ENCODE data around the gene PDLIM5.

The PDLIM5 gene

GRCh38 chr4:94455081-94455480 lies 3.3 kb downstream of the PDLIM5 start:
- Histone ChIP-seq H3K4me3 (ENCODE audit: low read depth, low read length) (no peak overlapping the region), H3K4me2 (ENCODE audit: low read length) (no peak overlapping the region), H2AFZ (no peak overlapping the region), H3K79me2 (no peaks in the 10 kb centered on the region), H3K4me1 (peaks cover 4% of the 10 kb centered on the region), H3K27ac (no peak overlapping the region), H3K27me3 (ENCODE audit: control insufficient read depth, insufficient read depth, low read length) (no peaks in the 10 kb centered on the region), H3K9me3 (ENCODE audit: control insufficient read depth, low read length) (no peaks in the 10 kb centered on the region), H3K9ac (no peak overlapping the region), H3K36me3 (ENCODE audit: control insufficient read depth, insufficient read depth, low read length) (no peaks in the 10 kb centered on the region)
- no peak for TF ChIP-seq CTCF (IDR thresholded peaks at IDR 0.05)

GRCh38 chr4:94457692-94458106 lies 6.0 kb downstream of the PDLIM5 start:
- peaks cover 2% of the 10 kb centered on the region for H3K79me2 ChIP-seq
- H3K4me1 ChIP-seq, result peaks cover 4% of the 10 kb centered on the region
- no peaks in the 10 kb centered on the region for H3K9me3 ChIP-seq (ENCODE audit: control insufficient read depth, low read length)
- H2AFZ ChIP-seq, result no peak overlapping the region
- H3K36me3 ChIP-seq (ENCODE audit: control insufficient read depth, insufficient read depth, low read length), result no peaks in the 10 kb centered on the region
- H3K4me3 ChIP-seq (ENCODE audit: low read depth, low read length), result no peak overlapping the region
- no peak overlapping the region for H3K9ac ChIP-seq
- no peaks in the 10 kb centered on the region for H3K27me3 ChIP-seq (ENCODE audit: control insufficient read depth, insufficient read depth, low read length)
- no peak overlapping the region for H3K4me2 ChIP-seq (ENCODE audit: low read length)
- no peak overlapping the region for H3K27ac ChIP-seq
- TF ChIP-seq CTCF (IDR thresholded peaks at IDR 0.05), result no peak

- Histone ChIP-seq H3K4me2 (ENCODE audit: low read length) (no peak overlapping the region), H3K4me3 (ENCODE audit: low read depth, low read length) (no peak overlapping the region), H3K27me3 (ENCODE audit: control insufficient read depth, insufficient read depth, low read length) (no peaks in the 10 kb centered on the region), H2AFZ (no peak overlapping the region), H3K9ac (no peak overlapping the region), H3K4me1 (peaks cover 4% of the 10 kb centered on the region), H3K36me3 (ENCODE audit: control insufficient read depth, insufficient read depth, low read length) (no peaks in the 10 kb centered on the region), H3K27ac (no peak overlapping the region), H3K9me3 (ENCODE audit: control insufficient read depth, low read length) (no peaks in the 10 kb centered on the region), H3K79me2 (peaks cover 2% of the 10 kb centered on the region)
- TF ChIP-seq CTCF (IDR thresholded peaks at IDR 0.05), result no peak
Measured at GRCh38 chr4:94458682-94459081, 6.9 kb downstream of the PDLIM5 start.

- Histone ChIP-seq H3K27me3 (ENCODE audit: control insufficient read depth, insufficient read depth, low read length) (no peaks in the 10 kb centered on the region), H3K9ac (no peak overlapping the region), H3K79me2 (peaks cover 2% of the 10 kb centered on the region), H2AFZ (no peak overlapping the region), H3K4me2 (ENCODE audit: low read length) (no peak overlapping the region), H3K27ac (no peak overlapping the region), H3K36me3 (ENCODE audit: control insufficient read depth, insufficient read depth, low read length) (no peaks in the 10 kb centered on the region), H3K9me3 (ENCODE audit: control insufficient read depth, low read length) (no peaks in the 10 kb centered on the region), H3K4me3 (ENCODE audit: low read depth, low read length) (no peak overlapping the region), H3K4me1 (peaks cover 4% of the 10 kb centered on the region)
- TF ChIP-seq CTCF (IDR thresholded peaks at IDR 0.05), result no peak
Measured at GRCh38 chr4:94459462-94460161, 7.9 kb downstream of the PDLIM5 start.

- Histone ChIP-seq H3K79me2 (peaks cover 2% of the 10 kb centered on the region), H3K9ac (no peak overlapping the region), H3K27me3 (ENCODE audit: control insufficient read depth, insufficient read depth, low read length) (no peaks in the 10 kb centered on the region), H2AFZ (no peak overlapping the region), H3K9me3 (ENCODE audit: control insufficient read depth, low read length) (no peaks in the 10 kb centered on the region), H3K27ac (no peak overlapping the region), H3K4me1 (peaks cover 4% of the 10 kb centered on the region), H3K4me2 (ENCODE audit: low read length) (no peak overlapping the region), H3K36me3 (ENCODE audit: control insufficient read depth, insufficient read depth, low read length) (no peaks in the 10 kb centered on the region), H3K4me3 (ENCODE audit: low read depth, low read length) (no peak overlapping the region)
- no peak for TF ChIP-seq CTCF (IDR thresholded peaks at IDR 0.05)
Measured at GRCh38 chr4:94461506-94461905, 9.8 kb downstream of the PDLIM5 start.

All from parathyroid adenoma (tissue), 2 donors.